GM18519 (cell line): Measurements from ENCODE around the gene NGFR.

Source experiments
- ATAC-seq: cut with Tn5 transposase; IDR thresholded peaks from one replicate; pipeline ENCODE4 v1.9.1; 2021; ENCODE audit warnings: mild to moderate bottlenecking, moderate library complexity; ENCODE audit not compliant: unreplicated experiment, low FRiP score

Gene NGFR

GRCh38 chr17:49556223-49556943 is 61.3 kb downstream of the NGFR start:
- no peak for ATAC-seq

- ATAC-seq, result no peak
Measured at GRCh38 chr17:49557312-49558024, 62.4 kb downstream of the NGFR start.
